Measurements from ENCODE around the gene CDCA3.
A peak's percentile ranks its signal among the peaks of the same experiment; 100 is the strongest.
"Not testable (repeated sequence)": the region's sequence is repeated elsewhere in the genome, so short reads cannot be mapped to it uniquely, and the experiment has no call there.

The CDCA3 gene

GRCh38 chr12:6872073-6873048, 21.3 kb upstream of the CDCA3 start:
- DNase-seq = no peak

GRCh38 chr12:6871052-6871957, 20.2 kb upstream of the CDCA3 start:
- no peak for DNase-seq

GRCh38 chr12:6870304-6870703, 19.2 kb upstream of the CDCA3 start:
- DNase-seq = not testable (repeated sequence)

- peak; percentile 8 for DNase-seq
Observed at GRCh38 chr12:6869049-6870021, 18.2 kb upstream of the CDCA3 start.

GRCh38 chr12:6868211-6869048, 17.3 kb upstream of the CDCA3 start:
- DNase-seq = no peak

GRCh38 chr12:6867413-6868210, 16.5 kb upstream of the CDCA3 start, which contains the start of gene TPI1:
Gene TPI1, plus strand, starts transcription at chr12:6867531. Its CDS starts 36 bp downstream, at chr12:6867567.
- peak; percentile 55 for DNase-seq

GRCh38 chr12:6866920-6867412, 15.9 kb upstream of the CDCA3 start:
- DNase-seq = no peak

GRCh38 chr12:6866163-6866919, 15.3 kb upstream of the CDCA3 start:
- DNase-seq = no peak

- DNase-seq = not testable (repeated sequence)
Observed at GRCh38 chr12:6865307-6865706, 14.2 kb upstream of the CDCA3 start.

GRCh38 chr12:6863586-6864321, 12.7 kb upstream of the CDCA3 start:
- no peak for DNase-seq

GRCh38 chr12:6863033-6863432, 11.9 kb upstream of the CDCA3 start:
- DNase-seq = no peak

GRCh38 chr12:6861391-6861790, 10.3 kb upstream of the CDCA3 start:
- no peak for DNase-seq

GRCh38 chr12:6860942-6861341, 9.9 kb upstream of the CDCA3 start:
- DNase-seq = no peak

- DNase-seq = no peak
Observed at GRCh38 chr12:6860116-6860515, 9.0 kb upstream of the CDCA3 start.

GRCh38 chr12:6858799-6859198, 7.7 kb upstream of the CDCA3 start:
- DNase-seq = no peak

- no peak for DNase-seq
Observed at GRCh38 chr12:6855322-6855721, 4.2 kb upstream of the CDCA3 start.

- DNase-seq = no peak
Observed at GRCh38 chr12:6854036-6854435, 3.0 kb upstream of the CDCA3 start.

GRCh38 chr12:6853626-6854025, 2.5 kb upstream of the CDCA3 start:
- DNase-seq = no peak

Data from NCI-H1417 treated with DMSO at 0.1 percent for 48 hours (cell line).